Fibroblast of skin of right quadriceps (primary cell): ENCODE data around the gene PPP6R3.
A peak's percentile ranks its signal among the peaks of the same experiment; 100 is the strongest.

Experiments used
- DNase-seq: peaks from one replicate; pipeline ENCODE4 v3.0.0-alpha.2; 2013

PPP6R3 gene

GRCh38 chr11:68655806-68656205, 195.3 kb downstream of the PPP6R3 start:
- DNase-seq: no peak

- no peak for DNase-seq
Observed at GRCh38 chr11:68657021-68657780, 196.6 kb downstream of the PPP6R3 start.

- no peak for DNase-seq
Observed at GRCh38 chr11:68658097-68658496, 197.5 kb downstream of the PPP6R3 start.

DNA sequence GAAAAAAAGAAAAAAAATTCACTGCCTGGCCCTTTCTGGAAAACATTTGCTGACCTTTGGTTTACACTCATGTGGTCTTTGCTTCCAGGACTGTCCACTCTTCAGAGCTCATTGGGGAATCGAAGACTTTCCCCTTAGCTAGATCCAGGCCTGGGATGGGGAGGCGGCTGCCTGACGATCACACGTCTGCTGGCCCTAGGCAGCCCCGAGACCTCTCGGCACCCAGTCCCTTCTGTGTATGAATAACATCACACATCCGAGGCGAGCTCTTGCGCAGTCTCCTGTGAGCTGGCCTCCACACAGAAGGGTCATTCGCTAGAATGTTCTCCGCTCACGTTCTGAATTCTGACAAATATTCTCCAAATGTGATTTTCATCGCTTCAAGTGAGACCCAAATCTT, 198.1 kb downstream of the PPP6R3 start:
- no peak for DNase-seq

DNA sequence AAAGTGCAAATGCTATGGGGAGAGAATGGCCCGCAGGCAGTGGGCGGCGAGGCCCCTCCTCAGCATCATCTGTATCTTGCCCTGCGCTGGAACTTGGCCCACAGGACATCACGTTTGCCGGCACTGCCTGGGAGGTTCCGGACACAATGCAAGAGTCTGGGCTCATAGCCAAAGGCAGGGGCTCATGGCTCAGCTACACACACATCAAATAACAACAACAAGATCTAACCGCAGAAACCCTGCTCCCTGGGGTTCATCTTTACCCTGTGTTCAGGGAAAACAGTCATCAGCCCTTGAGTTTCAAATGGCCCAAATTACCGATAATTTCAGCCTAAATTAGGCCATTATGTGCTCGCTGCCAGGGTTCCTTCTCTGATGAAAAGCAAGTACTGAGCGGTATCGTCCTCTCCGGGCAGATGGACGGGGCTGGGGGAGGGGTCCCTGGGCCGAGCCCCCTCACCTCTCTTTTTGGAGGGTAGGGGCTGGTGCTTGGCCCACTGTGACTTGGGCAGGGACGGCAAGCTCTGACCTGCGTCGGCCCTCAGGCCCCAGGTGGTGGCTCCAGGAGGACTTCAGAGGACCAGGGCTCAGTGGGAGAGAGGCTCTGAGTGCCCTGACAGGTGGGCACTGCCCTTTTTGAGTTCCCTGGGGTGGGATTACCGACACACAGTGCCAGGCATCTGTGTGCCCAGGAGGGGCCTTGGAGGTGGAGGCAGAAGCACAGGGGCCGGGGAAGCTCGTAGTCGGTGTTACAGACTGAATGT, 198.8 kb downstream of the PPP6R3 start:
- DNase-seq: peak; percentile 95

GRCh38 chr11:68660066-68660810, 199.7 kb downstream of the PPP6R3 start:
- DNase-seq: no peak

DNA sequence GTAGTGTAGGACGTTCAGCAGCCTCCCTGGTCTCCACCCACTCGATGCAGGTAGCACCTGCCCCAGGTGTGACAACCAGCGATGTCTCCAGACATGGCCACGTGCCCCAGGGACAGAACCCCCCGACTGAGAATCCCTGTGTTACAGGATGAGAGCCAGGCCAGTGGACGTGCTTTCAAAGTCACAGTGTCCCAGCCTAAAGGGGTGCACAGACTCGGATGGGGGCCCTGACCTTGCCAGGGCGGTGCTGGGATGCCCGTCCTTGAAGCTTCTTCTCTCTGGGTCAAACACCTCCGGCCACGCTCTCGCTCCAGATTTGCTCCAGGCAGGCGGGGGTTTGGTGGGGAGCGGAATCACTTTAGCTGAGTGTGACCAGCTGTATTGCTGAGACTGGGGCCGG, 200.5 kb downstream of the PPP6R3 start:
- no peak for DNase-seq

DNA sequence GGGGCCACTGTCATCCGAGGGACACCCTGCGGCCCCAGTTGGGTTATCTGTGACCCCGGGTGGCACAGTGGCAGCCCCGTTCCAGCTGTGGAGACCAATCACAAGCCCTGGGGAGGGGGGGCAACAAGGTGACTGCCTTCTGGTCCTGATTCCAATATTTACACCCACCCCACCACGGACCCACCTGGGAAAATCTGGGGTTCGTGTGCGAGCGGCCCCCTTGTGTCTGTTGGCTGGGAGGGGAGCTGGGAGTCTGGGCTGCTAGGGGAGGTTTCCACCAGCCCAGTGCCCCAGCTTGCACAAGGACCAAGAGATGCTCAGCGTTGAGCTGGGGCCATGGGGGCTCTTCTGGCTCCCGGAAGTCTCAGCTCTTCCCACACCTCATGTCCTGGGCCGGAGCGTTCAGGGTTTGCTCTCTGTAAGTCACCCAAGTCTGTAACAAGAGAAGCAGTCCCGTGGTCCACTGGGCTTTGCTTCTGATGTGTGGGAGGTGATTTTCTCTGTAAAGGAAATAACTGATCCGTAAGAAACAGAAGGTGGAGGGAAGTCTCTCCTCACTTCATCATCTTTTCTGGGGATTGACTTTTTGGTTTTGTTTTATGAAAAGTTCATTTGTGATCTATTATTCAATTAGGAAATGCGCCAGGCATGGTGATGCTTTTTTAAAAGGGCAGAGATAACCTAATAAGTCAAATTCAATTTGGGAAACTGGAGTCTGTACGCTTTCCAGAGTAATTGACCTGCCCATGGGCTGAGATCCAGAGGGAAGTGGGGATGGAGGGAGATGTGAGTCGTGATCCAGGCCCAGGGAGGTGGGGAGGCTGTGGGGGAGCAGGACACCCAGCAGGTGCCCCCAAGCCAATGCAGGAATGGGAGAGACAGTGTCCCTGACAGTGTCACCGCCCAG, 201.4 kb downstream of the PPP6R3 start:
- no peak for DNase-seq

- no peak for DNase-seq
Observed at GRCh38 chr11:68663482-68664010, 203.0 kb downstream of the PPP6R3 start.

GRCh38 chr11:68664141-68664540, 203.6 kb downstream of the PPP6R3 start:
- DNase-seq: no peak

DNA sequence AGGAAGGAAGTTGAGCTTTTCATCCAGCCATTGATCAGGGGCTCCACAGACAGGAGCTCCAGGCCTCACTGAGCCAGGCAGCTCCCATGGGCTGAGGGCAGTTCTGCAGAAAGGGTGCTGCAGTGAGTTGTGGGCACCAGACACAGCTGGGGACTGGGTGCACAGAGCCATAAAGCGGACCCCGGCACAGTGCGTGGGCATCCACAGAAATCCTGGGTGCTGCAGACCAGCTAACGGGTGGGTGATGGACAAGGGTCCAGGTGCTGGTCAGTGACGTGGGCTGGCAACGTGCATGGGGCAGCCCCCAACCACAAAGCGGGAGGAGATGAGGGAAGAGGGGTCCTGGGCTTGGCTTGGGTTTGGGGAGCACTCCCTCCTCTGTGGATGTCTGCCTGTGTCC, 204.4 kb downstream of the PPP6R3 start:
- DNase-seq: no peak
